ENCODE data around the gene CDHR3.

CDHR3 gene

GRCh38 chr7:105996860-105997737, 34.0 kb downstream of the CDHR3 start:
- Histone ChIP-seq H3K9me3 (replicated peaks; ENCODE audit: insufficient read depth, low read length) (no peaks in the 10 kb centered on the region), H3K36me3 (replicated peaks; ENCODE audit: insufficient read depth, low read length) (no peaks in the 10 kb centered on the region), H3K4me2 (ENCODE audit: low read depth, low read length) (no peak overlapping the region), H3K27ac (ENCODE audit: low read length) (no peak overlapping the region), H3K27me3 (replicated peaks; ENCODE audit: insufficient read depth, low read length) (no peaks in the 10 kb centered on the region), H4K20me1 (ENCODE audit: insufficient read depth, low read length) (no peaks in the 10 kb centered on the region), H3K4me3 (ENCODE audit: low read length) (no peak overlapping the region), H3F3A (ENCODE audit: insufficient read depth, low read length) (no peaks in the 10 kb centered on the region), H3K9ac (ENCODE audit: low read length) (no peak overlapping the region), H2AFZ (ENCODE audit: low read length) (no peak overlapping the region), H3K9me2 (replicated peaks; ENCODE audit: insufficient read depth, low read length) (no peaks in the 10 kb centered on the region), H3K4me1 (ENCODE audit: low read length) (no peaks in the 10 kb centered on the region), H3K79me2 (ENCODE audit: low read length) (no peaks in the 10 kb centered on the region)
- no peak for DNase-seq
- TF ChIP-seq EZH2 (optimal IDR thresholded peaks at IDR 0.05; ENCODE audit: low read depth, low read length), result no peak
- no peak for TF ChIP-seq EZH2phosphoT487 (IDR thresholded peaks at IDR 0.05; ENCODE audit: low read length)
- no peak for TF ChIP-seq CTCF (IDR thresholded peaks at IDR 0.05; ENCODE audit: low read length)

- no peaks in the 10 kb centered on the region for H3K27me3 ChIP-seq (replicated peaks; ENCODE audit: insufficient read depth, low read length)
- H3K4me1 ChIP-seq (ENCODE audit: low read length), result no peaks in the 10 kb centered on the region
- no peaks in the 10 kb centered on the region for H3K9me2 ChIP-seq (replicated peaks; ENCODE audit: insufficient read depth, low read length)
- no peak overlapping the region for H2AFZ ChIP-seq (ENCODE audit: low read length)
- H3K36me3 ChIP-seq (replicated peaks; ENCODE audit: insufficient read depth, low read length), result no peaks in the 10 kb centered on the region
- TF ChIP-seq CTCF (IDR thresholded peaks at IDR 0.05; ENCODE audit: low read length) (no peak), EZH2 (optimal IDR thresholded peaks at IDR 0.05; ENCODE audit: low read depth, low read length) (no peak), EZH2phosphoT487 (IDR thresholded peaks at IDR 0.05; ENCODE audit: low read length) (no peak)
- H4K20me1 ChIP-seq (ENCODE audit: insufficient read depth, low read length), result no peaks in the 10 kb centered on the region
- no peak overlapping the region for H3K27ac ChIP-seq (ENCODE audit: low read length)
- H3K4me3 ChIP-seq (ENCODE audit: low read length), result no peak overlapping the region
- H3K9ac ChIP-seq (ENCODE audit: low read length), result no peak overlapping the region
- H3K4me2 ChIP-seq (ENCODE audit: low read depth, low read length), result no peak overlapping the region
- no peaks in the 10 kb centered on the region for H3K79me2 ChIP-seq (ENCODE audit: low read length)
- H3K9me3 ChIP-seq (replicated peaks; ENCODE audit: insufficient read depth, low read length), result no peaks in the 10 kb centered on the region
- no peaks in the 10 kb centered on the region for H3F3A ChIP-seq (ENCODE audit: insufficient read depth, low read length)
- DNase-seq, result no peak
These were observed 36.2 kb downstream of the CDHR3 start for GRCh38 chr7:105999256-105999655.

- Histone ChIP-seq H3K9me2 (replicated peaks; ENCODE audit: insufficient read depth, low read length) (no peaks in the 10 kb centered on the region), H3K27me3 (replicated peaks; ENCODE audit: insufficient read depth, low read length) (no peaks in the 10 kb centered on the region), H3K79me2 (ENCODE audit: low read length) (no peaks in the 10 kb centered on the region), H3K4me2 (ENCODE audit: low read depth, low read length) (no peak overlapping the region), H3K9me3 (replicated peaks; ENCODE audit: insufficient read depth, low read length) (no peaks in the 10 kb centered on the region), H4K20me1 (ENCODE audit: insufficient read depth, low read length) (no peaks in the 10 kb centered on the region), H3K36me3 (replicated peaks; ENCODE audit: insufficient read depth, low read length) (no peaks in the 10 kb centered on the region), H3K9ac (ENCODE audit: low read length) (no peak overlapping the region), H2AFZ (ENCODE audit: low read length) (no peak overlapping the region), H3F3A (ENCODE audit: insufficient read depth, low read length) (no peaks in the 10 kb centered on the region), H3K27ac (ENCODE audit: low read length) (no peak overlapping the region), H3K4me3 (ENCODE audit: low read length) (no peak overlapping the region), H3K4me1 (ENCODE audit: low read length) (no peaks in the 10 kb centered on the region)
- TF ChIP-seq EZH2phosphoT487 (IDR thresholded peaks at IDR 0.05; ENCODE audit: low read length), result no peak
- no peak for TF ChIP-seq EZH2 (optimal IDR thresholded peaks at IDR 0.05; ENCODE audit: low read depth, low read length)
- no peak for TF ChIP-seq CTCF (IDR thresholded peaks at IDR 0.05; ENCODE audit: low read length)
- no peak for DNase-seq
These were observed 38.1 kb downstream of the CDHR3 start for GRCh38 chr7:106001196-106001595.
